Omental fat pad (tissue), 4 donors: ENCODE data around the gene SFMBT2. TPM values are rescaled to one million over a fixed set of nuclear protein-coding genes. Genes with fewer than 3 reads are reported as not detected.

Experiments used
- ATAC-seq: fragments of 150-250 bp; one replicate; pipeline ENCODE4 v1.9.1; 2016; ENCODE audit warnings: mild to moderate bottlenecking, moderate library complexity; ENCODE audit not compliant: low FRiP score
- DNase-seq: peaks from one replicate; pipeline ENCODE4 v3.0.0-alpha.2; 2019; ENCODE audit warnings: low spot score
- total RNA-seq, 4 donors: library from RNA; depleted of rRNA; stranded (reverse); fragments of >200 nt; gene quantifications; one replicate each; pipeline ENCODE4 v1.1.0, GENCODE V29; 2016
- TF ChIP-seq, protein P1 (sequence below), 3 donors: fragments of 450-650 bp; IDR thresholded peaks; one replicate each; pipeline ENCODE4 v1.5.1; 2016 to 2017; ENCODE audit warnings: antibody characterized with exemption in 3 of 3, mild to moderate bottlenecking in 3 of 3, moderate library complexity in 2 of 3

Gene SFMBT2
- total RNA-seq, 4 donors from 2014 or later = 6.2 to 12.0 (median 9.4) TPM

DNA sequence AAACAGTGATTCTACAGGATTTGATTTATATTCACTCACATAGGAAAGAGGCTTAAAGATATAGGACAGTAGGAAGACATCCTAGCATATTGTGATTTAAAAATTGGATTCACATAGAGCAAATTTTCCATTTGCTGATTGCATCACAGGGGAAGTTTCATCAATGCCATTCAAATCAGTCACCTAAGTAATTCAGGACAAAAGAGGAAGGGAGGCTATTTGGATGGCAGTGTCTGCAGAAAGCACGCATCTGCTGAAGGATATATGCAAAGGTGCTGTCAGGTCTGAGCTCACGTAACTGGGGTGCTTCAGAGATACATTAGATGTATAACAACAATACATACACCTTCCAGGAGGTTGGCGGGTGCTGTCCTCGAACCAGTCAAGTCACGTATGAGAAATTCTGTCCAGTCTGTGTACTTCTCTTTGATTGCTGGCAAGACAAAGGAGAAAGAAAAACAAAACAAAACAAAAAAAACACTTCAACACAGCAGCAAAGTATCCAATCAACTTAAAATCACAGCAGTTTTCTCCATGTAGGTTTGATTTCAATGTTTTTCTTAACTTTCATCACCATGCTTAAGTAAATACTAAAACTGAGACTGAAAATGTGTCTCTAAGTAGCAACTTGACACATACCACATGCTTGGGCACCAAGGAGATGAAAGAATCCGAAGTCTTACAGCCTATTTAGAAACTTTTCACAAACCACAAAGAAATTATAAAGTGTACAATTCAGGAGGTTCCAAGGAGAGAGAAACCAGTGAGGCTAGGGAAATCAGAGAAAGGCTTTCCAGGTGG lies 125.1 kb downstream of the SFMBT2 start:
- TF ChIP-seq, protein P1, sequence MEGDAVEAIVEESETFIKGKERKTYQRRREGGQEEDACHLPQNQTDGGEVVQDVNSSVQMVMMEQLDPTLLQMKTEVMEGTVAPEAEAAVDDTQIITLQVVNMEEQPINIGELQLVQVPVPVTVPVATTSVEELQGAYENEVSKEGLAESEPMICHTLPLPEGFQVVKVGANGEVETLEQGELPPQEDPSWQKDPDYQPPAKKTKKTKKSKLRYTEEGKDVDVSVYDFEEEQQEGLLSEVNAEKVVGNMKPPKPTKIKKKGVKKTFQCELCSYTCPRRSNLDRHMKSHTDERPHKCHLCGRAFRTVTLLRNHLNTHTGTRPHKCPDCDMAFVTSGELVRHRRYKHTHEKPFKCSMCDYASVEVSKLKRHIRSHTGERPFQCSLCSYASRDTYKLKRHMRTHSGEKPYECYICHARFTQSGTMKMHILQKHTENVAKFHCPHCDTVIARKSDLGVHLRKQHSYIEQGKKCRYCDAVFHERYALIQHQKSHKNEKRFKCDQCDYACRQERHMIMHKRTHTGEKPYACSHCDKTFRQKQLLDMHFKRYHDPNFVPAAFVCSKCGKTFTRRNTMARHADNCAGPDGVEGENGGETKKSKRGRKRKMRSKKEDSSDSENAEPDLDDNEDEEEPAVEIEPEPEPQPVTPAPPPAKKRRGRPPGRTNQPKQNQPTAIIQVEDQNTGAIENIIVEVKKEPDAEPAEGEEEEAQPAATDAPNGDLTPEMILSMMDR (IDR thresholded peaks at IDR 0.05) = no peak
- DNase-seq = no peak

DNA sequence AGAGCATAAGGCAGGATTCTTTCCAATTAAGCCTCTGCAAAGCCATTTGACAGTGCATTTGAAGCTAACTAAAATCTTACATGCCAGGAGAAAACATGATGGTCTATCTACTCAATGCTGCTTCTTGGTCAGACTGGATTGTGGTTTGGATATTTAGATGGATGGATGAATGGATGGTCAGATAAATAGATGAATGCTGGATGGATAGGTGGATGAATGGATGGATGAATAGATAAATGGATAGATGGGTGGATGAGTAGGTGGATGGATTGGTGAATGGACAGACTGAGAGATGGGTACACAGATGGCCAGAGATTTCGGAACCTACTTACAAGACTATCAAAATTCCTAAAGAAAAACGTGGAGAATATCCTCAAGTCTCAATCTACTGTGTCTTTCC lies 127.6 kb downstream of the SFMBT2 start:
- TF ChIP-seq, protein P1 (IDR thresholded peaks at IDR 0.05) = no peak
- DNase-seq (no peak), ATAC-seq (no peak)

More for the DNA sequence above, 125.1 kb downstream of the SFMBT2 start:
- ATAC-seq = no peak

DNA sequence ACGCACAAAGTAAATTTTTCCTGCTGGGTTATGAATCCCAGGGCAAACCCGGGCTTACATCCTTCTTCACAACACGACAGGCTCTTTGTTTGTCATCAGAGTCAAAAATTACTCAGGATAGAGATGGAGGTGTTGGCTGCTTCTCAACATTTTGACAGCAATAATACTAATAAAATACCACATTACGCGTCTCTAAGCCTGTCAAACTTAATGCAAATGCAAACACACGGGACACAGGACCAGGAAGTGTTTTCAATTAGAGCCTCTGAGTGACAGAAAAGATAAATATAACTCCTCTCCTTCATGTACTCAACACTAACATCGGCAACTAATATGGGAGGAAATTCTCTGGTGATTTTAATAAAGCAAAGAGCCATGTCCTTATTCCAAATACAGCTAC lies 128.4 kb downstream of the SFMBT2 start:
- TF ChIP-seq, protein P1 (IDR thresholded peaks at IDR 0.05) = no peak
- DNase-seq (no peak), ATAC-seq (no peak)

DNA sequence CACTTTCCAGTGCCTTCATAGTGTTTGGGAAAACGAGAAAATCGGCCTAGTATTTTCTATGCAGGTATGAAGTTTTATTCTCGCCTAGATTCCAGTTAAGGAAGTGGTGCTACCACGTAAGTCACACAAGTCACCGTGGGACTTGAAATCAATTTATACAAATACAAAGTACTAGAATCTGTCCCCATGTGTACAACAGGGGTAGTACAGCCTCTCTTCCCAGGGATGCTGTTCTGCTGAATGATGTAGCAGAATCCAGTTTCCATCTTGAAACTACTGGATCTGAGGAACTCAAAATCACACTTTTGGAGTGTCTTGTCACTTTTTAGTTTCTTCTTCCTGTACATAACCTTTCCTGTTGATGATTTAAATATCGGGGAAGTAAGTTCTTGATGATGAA lies 129.4 kb downstream of the SFMBT2 start:
- no peak for ATAC-seq
- TF ChIP-seq, protein P1 (IDR thresholded peaks at IDR 0.05) = no peak
- DNase-seq = no peak

DNA sequence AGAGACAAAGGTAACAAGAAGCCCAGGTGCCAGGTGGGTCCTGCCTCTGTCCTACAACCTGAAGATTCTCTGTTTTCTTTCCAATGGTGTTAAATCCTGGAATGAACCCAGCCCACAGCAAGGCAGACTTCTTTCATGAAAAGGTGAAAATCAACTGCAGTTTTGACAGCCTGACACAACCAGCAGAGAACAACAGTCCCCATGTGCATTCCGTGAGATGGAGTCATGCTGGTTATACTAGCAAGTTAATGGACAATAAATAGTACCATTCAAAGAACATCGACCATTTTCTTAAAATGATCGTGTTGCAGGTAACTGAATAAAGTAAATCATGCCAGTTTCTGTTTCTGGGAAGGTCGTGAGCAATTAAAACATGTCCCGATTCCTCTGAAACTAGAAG lies 131.5 kb downstream of the SFMBT2 start:
- ATAC-seq = no peak
- TF ChIP-seq, protein P1 (IDR thresholded peaks at IDR 0.05) = no peak
- no peak for DNase-seq

DNA sequence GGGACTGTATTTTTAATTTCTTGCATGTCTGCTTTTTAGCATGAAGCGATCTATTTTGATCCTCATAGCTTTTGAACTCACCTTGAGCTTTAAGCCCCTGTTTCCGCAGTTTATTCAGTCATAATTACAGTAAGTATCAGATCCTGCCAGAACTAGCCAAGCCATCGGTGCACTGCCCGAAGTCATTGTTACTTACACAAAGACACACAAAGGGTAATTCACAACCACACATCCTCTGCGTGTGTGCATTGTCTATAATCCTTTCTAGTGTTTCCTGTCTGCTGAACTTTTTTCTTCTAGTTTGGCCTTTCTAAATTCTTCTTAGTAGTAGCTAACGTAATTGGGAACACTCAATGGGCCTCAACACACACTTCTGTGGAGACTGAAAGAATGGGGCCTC lies 133.0 kb downstream of the SFMBT2 start:
- TF ChIP-seq, protein P1 (IDR thresholded peaks at IDR 0.05) = no peak
- no peak for ATAC-seq
- DNase-seq = no peak

DNA sequence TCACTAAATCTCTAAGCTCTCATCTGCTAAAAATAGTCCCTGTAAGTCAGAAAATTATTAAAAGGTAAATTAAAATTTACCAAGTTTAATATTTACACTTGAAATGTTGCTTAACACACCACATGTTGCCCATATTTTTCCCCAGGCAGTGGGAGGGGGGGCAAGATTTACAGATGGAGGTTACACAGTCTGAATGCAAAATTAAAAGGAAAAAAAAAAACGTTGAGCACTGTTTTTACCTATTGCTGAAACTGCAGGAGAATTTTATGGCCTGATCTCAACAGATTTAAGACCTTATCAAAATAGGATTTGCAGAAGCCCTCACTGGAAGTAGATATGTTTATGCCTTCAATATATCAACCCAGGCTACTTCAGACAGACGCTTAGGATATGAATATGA lies 133.4 kb downstream of the SFMBT2 start:
- DNase-seq = no peak
- TF ChIP-seq, protein P1 (IDR thresholded peaks at IDR 0.05) = no peak
- no peak for ATAC-seq
